GM12865 (cell line): ENCODE measurements around the gene TAF1C.

Experiments
- DNase-seq: peaks from one replicate; pipeline ENCODE4 v3.0.0; 2010; ENCODE audit warnings: low read depth
- H3K4me3 ChIP-seq: 2 replicates; pipeline ENCODE4 v1.5.1; 2011; ENCODE audit warnings: mild to moderate bottlenecking, low read depth, low read length, control low read depth
- TF ChIP-seq, protein P1 (sequence below): IDR thresholded peaks from 2 replicates; pipeline ENCODE4 v1.5.1; 2011; ENCODE audit warnings: low read length, control low read depth, low read depth, inconsistent platforms; ENCODE audit not compliant: insufficient read depth; ENCODE audit errors: missing control alignments

Gene TAF1C

DNA sequence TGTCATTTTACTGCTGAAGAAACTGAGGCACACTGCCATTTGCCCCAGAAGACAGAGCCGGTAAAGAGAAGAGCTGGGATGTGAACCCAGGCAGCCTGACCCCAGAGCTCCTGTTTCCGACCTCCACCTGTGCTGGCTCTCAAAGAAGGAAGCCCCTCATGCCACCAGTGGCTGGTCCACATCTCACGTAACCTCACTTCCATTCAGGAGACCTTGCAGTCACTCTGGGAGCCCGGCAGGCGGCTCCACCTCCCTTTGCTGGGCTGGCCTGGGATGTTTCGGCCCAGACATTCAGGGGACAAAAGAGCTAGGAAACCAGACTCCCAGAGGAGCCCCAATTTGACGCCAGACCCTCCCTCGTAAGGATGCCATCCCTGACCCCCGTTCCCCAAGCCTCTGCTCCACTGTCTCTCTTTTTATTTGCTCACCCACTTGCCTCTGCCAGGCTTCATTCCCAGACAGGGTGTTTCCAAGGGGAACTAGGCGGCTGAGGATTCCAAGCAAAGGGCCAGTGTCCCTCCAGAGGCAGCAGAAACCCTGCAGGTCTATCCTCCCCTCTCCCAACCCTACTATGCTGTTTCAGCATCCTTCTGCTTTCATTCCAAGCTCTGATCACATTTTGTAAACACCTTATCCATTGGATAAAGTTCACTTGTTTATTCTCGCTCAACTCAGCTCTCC lies 2.8 kb downstream of the TAF1C start:
- no peak overlapping the region for H3K4me3 ChIP-seq
- TF ChIP-seq, protein P1, sequence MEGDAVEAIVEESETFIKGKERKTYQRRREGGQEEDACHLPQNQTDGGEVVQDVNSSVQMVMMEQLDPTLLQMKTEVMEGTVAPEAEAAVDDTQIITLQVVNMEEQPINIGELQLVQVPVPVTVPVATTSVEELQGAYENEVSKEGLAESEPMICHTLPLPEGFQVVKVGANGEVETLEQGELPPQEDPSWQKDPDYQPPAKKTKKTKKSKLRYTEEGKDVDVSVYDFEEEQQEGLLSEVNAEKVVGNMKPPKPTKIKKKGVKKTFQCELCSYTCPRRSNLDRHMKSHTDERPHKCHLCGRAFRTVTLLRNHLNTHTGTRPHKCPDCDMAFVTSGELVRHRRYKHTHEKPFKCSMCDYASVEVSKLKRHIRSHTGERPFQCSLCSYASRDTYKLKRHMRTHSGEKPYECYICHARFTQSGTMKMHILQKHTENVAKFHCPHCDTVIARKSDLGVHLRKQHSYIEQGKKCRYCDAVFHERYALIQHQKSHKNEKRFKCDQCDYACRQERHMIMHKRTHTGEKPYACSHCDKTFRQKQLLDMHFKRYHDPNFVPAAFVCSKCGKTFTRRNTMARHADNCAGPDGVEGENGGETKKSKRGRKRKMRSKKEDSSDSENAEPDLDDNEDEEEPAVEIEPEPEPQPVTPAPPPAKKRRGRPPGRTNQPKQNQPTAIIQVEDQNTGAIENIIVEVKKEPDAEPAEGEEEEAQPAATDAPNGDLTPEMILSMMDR, result no peak
- DNase-seq, result no peak

DNA sequence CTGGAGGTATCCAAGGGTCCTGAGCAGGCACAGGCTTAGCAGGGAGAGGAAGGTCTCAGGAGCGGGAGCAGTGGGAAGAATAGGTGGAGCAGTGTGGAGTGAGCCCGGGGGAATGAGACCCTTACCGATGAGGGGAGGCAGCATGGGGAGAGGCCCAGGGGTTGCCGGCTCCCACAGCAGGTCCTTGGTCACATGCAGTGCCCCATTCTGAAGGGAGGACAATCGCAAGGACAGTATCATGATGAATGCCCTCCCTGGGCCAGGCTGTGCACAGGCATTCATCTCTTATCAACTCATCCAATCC lies 3.3 kb downstream of the TAF1C start:
- DNase-seq, result no peak
- TF ChIP-seq, protein P1, result no peak
- no peak overlapping the region for H3K4me3 ChIP-seq

DNA sequence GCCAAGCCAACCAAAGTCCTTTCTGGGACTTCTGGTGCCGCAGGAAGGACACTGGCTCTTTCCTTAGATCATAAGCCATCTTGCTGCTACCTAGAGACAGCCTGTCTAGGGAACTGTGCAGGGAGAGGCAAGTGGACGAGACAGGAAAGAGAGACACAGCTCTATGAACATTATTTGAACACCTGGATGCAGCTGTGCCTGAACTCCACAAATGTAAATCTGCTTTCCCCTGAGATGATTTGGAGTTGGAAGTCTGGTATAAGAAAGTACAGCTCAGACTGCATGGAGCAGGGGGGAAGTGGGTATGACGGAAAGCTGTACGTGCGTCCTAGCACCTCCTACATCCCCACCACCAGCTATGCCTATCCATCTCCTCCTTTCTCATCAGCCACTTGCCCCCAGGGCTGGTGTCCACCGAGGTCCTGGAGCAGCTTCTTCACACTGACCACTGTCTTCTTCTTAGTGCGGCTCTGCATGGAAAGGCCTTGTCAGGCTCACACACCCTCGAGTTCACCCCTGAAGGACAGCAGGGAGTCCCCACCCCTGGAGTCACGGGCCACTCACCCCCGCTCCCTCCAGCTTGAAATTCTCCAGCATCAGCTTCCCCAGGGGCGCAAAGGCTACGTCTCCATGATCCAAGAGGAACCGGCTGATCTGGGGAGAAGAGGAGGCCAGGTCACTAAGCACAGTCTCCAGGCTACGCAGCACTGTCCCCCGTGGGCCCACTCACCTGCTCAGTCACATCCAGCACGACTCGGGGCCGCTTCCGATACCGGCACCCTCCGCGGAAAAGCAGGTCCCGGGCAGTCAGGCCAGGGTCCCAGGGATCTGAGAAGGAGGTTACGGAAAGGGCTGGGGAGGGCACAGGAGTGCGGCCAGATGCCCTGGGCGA lies 3.9 kb downstream of the TAF1C start:
- H3K4me3 ChIP-seq, result no peak overlapping the region
- TF ChIP-seq, protein P1, result no peak
- DNase-seq, result no peak

DNA sequence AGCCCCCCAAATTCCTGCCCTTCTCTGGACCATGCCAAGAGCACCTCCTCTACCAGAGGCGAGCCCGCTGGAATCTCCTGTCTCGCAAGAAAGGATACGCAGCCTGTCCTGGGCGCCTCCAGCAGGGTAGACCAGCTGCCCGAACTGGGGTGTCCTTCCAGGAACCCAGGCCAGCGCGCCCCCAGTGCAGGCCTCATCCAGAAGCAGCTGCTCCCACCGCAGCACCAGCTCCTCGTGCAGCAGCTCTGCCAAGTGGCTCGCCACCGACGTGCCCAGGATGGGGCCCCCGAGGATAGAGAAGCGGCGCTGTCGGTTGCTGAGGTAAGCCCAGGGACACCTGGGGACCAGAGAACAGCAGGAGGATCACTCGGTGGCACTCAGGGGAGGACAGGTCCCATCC lies 4.8 kb downstream of the TAF1C start:
- TF ChIP-seq, protein P1, result no peak
- no peak overlapping the region for H3K4me3 ChIP-seq
- DNase-seq, result no peak

DNA sequence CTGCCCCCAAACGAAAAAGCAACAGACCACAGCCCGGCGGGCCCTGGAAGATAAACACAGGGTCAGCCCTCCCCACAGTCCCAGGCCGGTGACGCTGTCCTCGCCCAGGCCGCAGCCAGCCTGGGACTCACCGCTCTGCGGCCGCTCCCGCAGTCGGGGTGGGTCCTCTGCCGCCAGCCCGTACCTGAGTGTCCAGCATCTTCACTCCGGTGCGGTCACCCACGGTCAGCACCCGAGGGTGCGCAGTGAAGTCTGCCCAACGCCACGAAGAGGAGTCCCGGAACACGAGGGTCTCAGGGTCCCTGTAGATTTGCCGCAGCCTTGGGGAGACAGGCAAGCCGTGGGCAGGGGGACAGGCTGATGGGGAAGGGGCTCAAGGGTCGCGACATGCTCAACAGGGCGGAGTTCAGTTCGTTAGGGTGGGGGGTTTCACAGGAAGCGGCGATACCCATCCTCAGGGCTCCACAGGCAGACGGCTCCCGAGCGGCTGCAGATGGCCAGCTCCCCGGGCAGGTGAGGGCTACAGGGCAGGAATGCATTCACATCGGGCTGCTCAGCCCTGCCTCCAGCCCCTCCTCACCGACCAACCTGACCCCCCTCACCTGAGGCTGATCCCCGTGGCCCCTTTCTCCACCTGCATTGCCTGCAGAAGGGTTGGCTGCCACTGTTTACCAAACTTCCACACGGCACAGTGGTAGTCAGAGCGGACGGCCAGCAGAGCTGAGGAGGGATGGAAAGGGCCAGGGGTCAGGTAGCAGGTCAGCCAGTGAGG lies 5.5 kb downstream of the TAF1C start:
- no peak for DNase-seq
- TF ChIP-seq, protein P1, result no peak
- no peak overlapping the region for H3K4me3 ChIP-seq

DNA sequence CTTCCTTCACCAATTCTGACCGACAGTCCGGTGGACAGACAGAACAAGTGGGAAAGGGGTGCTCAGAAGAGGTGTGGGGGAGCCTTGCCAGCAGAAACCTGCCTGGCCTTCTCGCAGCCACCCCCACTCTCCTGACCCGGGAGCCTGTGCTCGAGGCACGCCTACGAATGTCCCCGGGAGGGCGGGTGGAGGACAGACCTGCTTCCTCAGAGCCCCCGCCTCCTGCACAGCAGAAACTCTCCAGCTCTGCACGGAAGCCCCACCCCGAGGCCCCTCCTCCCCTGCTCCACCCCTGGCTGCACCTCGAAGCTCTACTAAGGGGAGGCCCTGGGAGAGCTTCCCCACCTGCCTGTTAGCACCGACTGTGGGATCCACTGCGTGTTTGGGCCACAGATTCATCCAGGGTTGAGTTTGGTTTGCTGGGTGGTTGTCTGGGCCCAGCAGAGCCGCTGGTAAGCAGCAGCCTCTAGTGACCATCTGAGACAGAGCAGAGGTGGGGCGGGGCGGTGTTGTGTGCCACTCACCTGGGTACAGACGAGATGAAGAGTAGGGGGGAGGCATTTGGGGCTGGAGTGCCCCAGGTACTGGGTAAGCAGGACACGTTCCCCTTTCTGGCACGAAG lies 6.2 kb downstream of the TAF1C start:
- TF ChIP-seq, protein P1, result no peak
- H3K4me3 ChIP-seq, result no peak overlapping the region
- DNase-seq, result no peak
